ENCODE results near the gene SLC38A7.
"Not testable (repeated sequence)": the region's sequence is repeated elsewhere in the genome, so short reads cannot be mapped to it uniquely, and the experiment has no call there.

Gene SLC38A7

DNA sequence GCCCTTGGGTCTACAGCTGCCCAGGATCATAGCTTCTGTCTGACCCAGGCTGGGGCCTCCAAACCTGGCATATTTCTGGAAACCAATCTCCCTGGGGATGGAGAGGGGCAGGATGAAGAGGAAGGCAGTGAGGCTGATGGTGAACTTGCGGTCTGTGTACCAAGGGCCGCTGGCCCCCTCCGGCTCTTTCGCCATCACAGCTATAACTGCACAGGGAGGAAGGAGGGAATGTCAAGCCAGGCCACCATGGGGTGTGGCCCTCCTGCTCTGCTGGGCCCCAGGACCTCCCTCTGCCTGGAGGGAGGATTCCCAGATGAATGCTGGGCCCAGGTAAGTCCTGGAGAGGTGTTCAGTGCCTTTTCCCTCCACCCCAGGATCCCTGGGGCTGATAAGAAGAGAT is 6.3 kb downstream of the SLC38A7 start:
- DNase-seq (ENCODE audit: low spot score), result no peak

- DNase-seq (ENCODE audit: low spot score), result no peak
These were observed 13.5 kb downstream of the SLC38A7 start for GRCh38 chr16:58670946-58671583.

GRCh38 chr16:58670177-58670576 is 14.4 kb downstream of the SLC38A7 start:
- DNase-seq (ENCODE audit: low spot score), result no peak

DNA sequence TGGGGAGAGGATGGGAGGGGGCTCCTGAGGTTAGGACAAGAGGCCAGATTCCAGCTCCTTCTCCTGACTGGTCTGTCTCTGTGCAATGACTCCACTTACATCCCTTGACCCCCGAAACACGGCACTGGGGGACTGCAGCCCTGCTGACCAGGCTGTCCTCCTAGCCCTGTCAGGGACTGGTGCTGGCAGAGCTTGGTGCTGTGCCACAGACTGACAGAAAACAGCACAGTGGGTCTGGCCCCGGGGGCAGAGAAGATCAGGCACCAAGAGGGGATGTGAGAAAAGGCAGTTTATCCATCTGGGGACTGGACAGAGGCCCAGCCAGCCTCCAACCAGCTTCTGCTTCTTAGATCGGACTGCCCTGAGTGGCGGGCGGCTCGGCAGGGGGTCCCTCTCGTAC is 19.4 kb downstream of the SLC38A7 start:
- no peak for DNase-seq (ENCODE audit: low spot score)

GRCh38 chr16:58661199-58661830 is 23.3 kb downstream of the SLC38A7 start:
- DNase-seq (ENCODE audit: low spot score), result peak; percentile 18

- not testable (repeated sequence) for DNase-seq (ENCODE audit: low spot score)
These were observed 24.7 kb downstream of the SLC38A7 start for GRCh38 chr16:58659911-58660310.

GRCh38 chr16:58658796-58659211 is 25.8 kb downstream of the SLC38A7 start:
- DNase-seq (ENCODE audit: low spot score), result no peak

DNA sequence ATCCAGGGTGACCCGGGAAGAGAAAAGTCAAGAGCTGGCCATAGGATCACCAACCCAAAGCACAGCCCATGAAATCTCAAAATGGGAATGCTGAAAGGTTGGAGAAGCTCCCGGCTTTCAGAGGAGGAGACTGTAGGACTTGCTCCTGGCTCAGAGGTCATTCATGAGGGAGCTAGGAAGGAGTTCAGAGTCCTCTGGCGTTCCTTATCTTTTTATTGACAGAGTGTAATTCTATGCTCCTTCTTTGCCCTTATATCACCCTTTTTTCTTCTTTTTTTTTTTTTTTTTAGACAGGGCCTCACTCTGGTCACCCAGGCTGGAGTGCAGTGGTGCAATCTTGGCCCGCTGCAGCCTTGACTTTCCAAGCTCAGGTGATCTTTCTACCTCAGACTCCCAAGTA is 27.7 kb downstream of the SLC38A7 start:
- no peak for DNase-seq (ENCODE audit: low spot score)

DNA sequence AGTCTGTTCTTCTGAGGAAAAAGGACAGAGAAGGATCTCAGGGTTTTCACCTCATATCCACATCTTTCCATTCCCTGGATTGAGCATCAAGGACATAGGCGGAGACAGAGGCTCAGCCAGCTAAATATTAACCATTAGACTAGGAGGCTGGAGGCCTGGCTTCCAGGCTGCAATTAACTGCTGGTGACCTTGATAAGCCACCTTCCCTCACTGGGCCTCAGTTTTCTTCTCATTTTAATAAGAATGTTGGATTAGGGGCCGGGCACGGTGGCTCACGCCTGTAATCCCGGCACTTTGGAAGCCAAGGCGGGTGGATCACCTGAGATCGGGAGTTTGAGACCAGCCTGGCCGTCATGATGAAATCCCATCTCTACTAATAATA is 29.4 kb downstream of the SLC38A7 start:
- no peak for DNase-seq (ENCODE audit: low spot score)

- no peak for DNase-seq (ENCODE audit: low spot score)
These were observed 29.9 kb downstream of the SLC38A7 start for GRCh38 chr16:58654560-58655214.

GRCh38 chr16:58652741-58653140 is 31.8 kb downstream of the SLC38A7 start:
- DNase-seq (ENCODE audit: low spot score), result no peak

GRCh38 chr16:58651965-58652348 is 32.6 kb downstream of the SLC38A7 start:
- no peak for DNase-seq (ENCODE audit: low spot score)

DNA sequence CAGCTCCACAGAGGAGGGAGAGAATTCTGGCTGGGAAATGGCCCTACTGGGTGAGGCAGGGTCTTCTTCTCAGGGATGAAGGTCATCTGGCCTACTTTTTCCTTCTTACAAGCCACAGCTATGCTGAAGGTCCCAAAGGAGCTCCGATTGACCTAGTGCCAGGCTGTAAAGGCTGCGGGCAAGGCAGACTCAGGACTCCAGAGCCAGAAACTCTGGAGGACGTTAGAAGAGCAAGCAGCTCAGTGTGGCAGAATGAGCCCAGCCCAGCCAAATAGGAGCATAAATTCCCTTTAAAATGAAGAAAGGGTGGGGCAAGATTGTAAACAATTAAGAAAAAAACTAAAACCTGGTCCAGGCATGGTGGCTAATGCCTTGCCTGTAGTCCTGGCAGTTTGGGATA is 34.9 kb downstream of the SLC38A7 start:
- DNase-seq (ENCODE audit: low spot score), result no peak

- DNase-seq (ENCODE audit: low spot score), result no peak
These were observed 37.5 kb downstream of the SLC38A7 start for GRCh38 chr16:58647107-58647506.

DNA sequence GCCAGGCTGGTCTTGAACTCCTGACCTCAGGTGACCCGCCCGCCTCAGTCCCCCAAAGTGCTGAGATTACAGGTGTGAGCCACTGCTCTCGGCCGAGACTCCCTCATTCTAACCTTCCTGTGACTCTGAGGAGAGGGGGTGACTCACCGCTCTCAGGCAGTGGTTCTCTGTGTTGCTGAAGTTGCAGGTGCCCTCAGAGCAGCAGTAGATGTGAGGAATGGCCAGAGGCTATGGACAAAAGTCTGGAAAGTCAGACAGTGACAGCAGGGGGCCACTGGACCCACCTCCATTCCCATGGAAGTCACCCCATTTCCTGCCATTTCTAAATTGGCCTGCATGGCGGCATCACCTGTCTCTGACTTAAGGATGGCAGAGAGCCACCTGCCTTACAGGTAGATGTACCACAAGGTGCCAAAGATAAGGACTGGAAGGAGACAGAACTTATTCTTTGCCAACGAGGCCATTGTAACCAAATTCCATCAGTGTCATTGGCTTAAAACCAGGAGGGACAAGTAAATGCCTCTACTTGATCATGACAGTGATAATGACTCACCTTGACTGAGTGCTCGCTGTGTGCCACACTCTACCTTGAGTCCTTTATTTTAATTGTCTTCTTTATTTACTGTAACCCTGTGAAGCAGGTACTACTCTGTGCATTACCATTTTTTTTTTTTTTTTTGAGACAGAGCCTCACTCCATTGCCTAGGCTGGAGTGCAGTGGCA is 39.6 kb downstream of the SLC38A7 start:
- no peak for DNase-seq (ENCODE audit: low spot score)

- no peak for DNase-seq (ENCODE audit: low spot score)
These were observed 40.5 kb downstream of the SLC38A7 start for GRCh38 chr16:58644108-58644507.

GRCh38 chr16:58640949-58641348 is 43.6 kb downstream of the SLC38A7 start:
- DNase-seq (ENCODE audit: low spot score), result no peak

DNA sequence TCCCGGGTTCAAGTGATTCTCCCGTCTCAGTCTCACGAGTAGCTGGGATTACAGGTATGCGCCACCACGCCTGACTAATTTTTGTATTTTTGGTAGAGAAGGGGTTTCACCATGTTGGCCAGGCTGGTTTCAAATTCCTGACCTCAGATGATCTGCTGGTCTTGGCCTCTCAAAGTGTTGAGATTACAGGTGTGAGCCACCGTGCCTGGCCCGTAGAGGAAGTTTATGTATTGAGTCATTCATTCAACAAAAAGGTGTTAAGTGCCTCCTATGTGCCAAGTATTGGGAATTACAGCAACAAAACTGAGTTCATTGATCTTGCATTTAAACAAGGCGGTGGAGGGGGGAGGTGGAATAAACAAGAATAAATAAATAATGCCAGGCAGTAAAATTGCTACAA is 44.7 kb downstream of the SLC38A7 start:
- no peak for DNase-seq (ENCODE audit: low spot score)

DNA sequence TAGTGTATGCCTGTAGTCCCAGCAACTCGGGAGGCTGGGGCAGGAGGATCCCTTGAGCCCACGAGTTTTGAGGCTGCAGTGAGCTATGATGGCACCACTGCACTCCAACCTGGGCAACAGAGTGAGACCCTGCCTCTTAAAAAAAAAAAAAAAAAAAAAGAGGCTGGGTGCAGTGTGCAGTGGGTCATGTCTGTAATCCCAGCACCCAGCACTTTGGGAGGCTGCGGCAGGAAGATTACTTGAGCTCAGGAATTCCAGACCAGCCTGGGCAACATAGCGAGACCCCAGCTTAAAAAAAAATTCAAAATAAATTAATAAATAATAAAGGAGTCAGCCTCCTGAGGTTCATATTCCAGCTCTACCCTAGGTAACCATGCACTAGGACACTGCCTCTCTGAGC is 45.3 kb downstream of the SLC38A7 start:
- no peak for DNase-seq (ENCODE audit: low spot score)

GRCh38 chr16:58638148-58639036 is 46.2 kb downstream of the SLC38A7 start:
- DNase-seq (ENCODE audit: low spot score), result no peak

DNA sequence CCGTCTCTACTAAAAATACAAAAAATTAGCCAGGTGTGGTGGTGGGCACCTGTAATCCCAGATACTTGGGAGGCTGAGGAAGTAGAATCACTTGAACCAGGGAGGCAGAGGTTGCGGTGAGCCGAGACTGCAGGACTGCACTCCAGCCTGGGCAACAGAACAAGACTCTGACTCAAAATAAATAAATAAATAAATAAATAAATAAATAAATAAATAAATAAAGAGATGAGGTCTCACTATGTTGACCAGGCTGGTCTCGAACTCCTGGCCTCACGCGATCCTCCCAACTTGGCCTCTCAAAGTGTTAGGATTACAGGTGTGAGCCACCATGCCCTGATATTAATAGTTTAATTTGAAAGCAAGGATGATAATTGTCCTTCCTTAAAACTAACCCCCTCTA is 47.5 kb downstream of the SLC38A7 start:
- DNase-seq (ENCODE audit: low spot score), result not testable (repeated sequence)

DNA sequence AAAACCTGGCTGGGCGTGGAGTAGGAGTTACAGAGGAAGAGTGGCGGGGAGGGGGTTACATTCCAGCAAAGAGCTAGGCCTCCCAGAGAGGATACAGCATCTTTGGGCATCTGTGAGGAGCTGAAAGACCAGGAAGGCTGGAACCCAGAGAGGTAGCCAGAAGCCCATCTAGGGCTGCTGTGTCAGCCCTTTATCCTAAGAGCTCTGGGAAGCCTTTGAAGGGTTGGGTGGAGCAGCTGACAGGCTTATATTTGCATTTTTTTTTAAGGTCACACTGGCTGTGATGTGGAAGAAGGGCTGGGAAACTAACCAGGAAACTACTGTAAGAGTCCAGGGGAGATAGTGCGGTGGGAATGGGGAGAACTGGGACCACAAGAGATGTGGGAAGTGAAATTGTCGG is 48.1 kb downstream of the SLC38A7 start:
- DNase-seq (ENCODE audit: low spot score), result no peak
